GM19395 (cell line): ENCODE measurements around the gene FBLN5.
"Not testable (repeated sequence)": the region's sequence is repeated elsewhere in the genome, so short reads cannot be mapped to it uniquely, and the experiment has no call there.

Experiments used
- ATAC-seq: cut with Tn5 transposase; IDR thresholded peaks from one replicate; pipeline ENCODE4 v1.9.1; 2021; ENCODE audit warnings: mild to moderate bottlenecking, moderate library complexity; ENCODE audit not compliant: unreplicated experiment

FBLN5 gene

GRCh38 chr14:91910196-91910595 is 37.3 kb downstream of the FBLN5 start:
- ATAC-seq, result no peak

- no peak for ATAC-seq
These were observed 41.1 kb downstream of the FBLN5 start for GRCh38 chr14:91906374-91906773.

- ATAC-seq, result no peak
These were observed 42.4 kb downstream of the FBLN5 start for GRCh38 chr14:91904956-91905645.

GRCh38 chr14:91904483-91904882 is 43.0 kb downstream of the FBLN5 start:
- ATAC-seq, result no peak

GRCh38 chr14:91903070-91903469 is 44.4 kb downstream of the FBLN5 start:
- no peak for ATAC-seq

GRCh38 chr14:91902336-91902735 is 45.2 kb downstream of the FBLN5 start:
- ATAC-seq, result no peak

GRCh38 chr14:91901449-91902226 is 45.9 kb downstream of the FBLN5 start:
- ATAC-seq, result no peak

- ATAC-seq, result no peak
These were observed 47.7 kb downstream of the FBLN5 start for GRCh38 chr14:91899806-91900205.

- ATAC-seq, result no peak
These were observed 48.3 kb downstream of the FBLN5 start for GRCh38 chr14:91899213-91899612.

- ATAC-seq, result no peak
These were observed 49.1 kb downstream of the FBLN5 start for GRCh38 chr14:91898372-91898771.

- ATAC-seq, result not testable (repeated sequence)
These were observed 49.8 kb downstream of the FBLN5 start for GRCh38 chr14:91897716-91898115.

- no peak for ATAC-seq
These were observed 50.3 kb downstream of the FBLN5 start for GRCh38 chr14:91897106-91897701.

GRCh38 chr14:91896419-91896818 is 51.1 kb downstream of the FBLN5 start:
- ATAC-seq, result no peak

- no peak for ATAC-seq
These were observed 53.8 kb downstream of the FBLN5 start for GRCh38 chr14:91893669-91894068.

- ATAC-seq, result no peak
These were observed 54.5 kb downstream of the FBLN5 start for GRCh38 chr14:91893007-91893406.

GRCh38 chr14:91891721-91892220 is 55.7 kb downstream of the FBLN5 start:
- no peak for ATAC-seq

GRCh38 chr14:91891101-91891500 is 56.4 kb downstream of the FBLN5 start:
- ATAC-seq, result no peak

- no peak for ATAC-seq
These were observed 57.2 kb downstream of the FBLN5 start for GRCh38 chr14:91890291-91890749.

GRCh38 chr14:91889477-91890211 is 57.9 kb downstream of the FBLN5 start:
- ATAC-seq, result no peak

GRCh38 chr14:91888641-91889476 is 58.6 kb downstream of the FBLN5 start:
- ATAC-seq, result no peak
